ENCODE results near the gene PTPRD. TPM values are rescaled to one million over a fixed set of nuclear protein-coding genes. Genes with fewer than 3 reads are reported as not detected.

The PTPRD gene
- total and polyA plus RNA-seq, 2 donors from 2014 or later = 6.4 to 78.9 TPM

DNA sequence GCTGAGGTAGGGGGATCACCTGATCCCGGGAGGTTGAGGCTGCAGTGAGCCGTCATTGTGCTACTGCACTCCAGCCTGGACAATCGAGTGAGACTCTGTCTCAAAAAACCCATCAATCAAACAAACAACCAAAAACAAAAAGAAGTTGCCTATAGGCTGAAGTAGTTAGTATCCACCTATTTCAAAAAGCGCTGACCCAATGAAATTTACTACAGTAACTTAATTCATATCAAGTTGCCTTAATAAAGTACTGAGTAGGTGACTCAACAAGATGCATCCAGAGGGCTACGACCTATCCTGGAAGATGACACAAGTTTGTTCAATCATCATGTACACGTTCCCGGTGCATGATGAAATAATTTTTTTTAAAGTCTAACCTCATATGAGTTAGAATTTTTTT is 2164.6 kb downstream of the PTPRD start:
- Histone ChIP-seq H3K9ac (ENCODE audit: low read length in 3 of 3) (no peak overlapping the region), H3K36me3 (ENCODE audit: control insufficient read depth in 2 of 3, insufficient read depth in 3 of 3, low read length in 3 of 3) (no peaks in the 10 kb centered on the region), H3K4me1 (ENCODE audit: control insufficient read depth in 2 of 3, insufficient read depth in 2 of 3, low read depth in 1 of 3, low read length in 3 of 3) (no peaks in the 10 kb centered on the region), H3K27ac (ENCODE audit: low read depth in 2 of 2, low read length in 2 of 2) (no peak overlapping the region), H3K9me3 (ENCODE audit: control insufficient read depth in 2 of 3, insufficient read depth in 1 of 3, low read length in 3 of 3) (no peaks in the 10 kb centered on the region), H3K4me3 (ENCODE audit: low read length in 3 of 3) (no peak overlapping the region), H3K27me3 (ENCODE audit: control insufficient read depth, insufficient read depth, low read length) (no peaks in the 10 kb centered on the region)
- DNase-seq = no peak
- TF ChIP-seq, protein P1, sequence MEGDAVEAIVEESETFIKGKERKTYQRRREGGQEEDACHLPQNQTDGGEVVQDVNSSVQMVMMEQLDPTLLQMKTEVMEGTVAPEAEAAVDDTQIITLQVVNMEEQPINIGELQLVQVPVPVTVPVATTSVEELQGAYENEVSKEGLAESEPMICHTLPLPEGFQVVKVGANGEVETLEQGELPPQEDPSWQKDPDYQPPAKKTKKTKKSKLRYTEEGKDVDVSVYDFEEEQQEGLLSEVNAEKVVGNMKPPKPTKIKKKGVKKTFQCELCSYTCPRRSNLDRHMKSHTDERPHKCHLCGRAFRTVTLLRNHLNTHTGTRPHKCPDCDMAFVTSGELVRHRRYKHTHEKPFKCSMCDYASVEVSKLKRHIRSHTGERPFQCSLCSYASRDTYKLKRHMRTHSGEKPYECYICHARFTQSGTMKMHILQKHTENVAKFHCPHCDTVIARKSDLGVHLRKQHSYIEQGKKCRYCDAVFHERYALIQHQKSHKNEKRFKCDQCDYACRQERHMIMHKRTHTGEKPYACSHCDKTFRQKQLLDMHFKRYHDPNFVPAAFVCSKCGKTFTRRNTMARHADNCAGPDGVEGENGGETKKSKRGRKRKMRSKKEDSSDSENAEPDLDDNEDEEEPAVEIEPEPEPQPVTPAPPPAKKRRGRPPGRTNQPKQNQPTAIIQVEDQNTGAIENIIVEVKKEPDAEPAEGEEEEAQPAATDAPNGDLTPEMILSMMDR (IDR thresholded peaks at IDR 0.05; ENCODE audit: borderline replicate concordance, extremely low read depth, insufficient read depth) = no peak
- intact Hi-C loops (cut with DNase I) = no loop called here
- no peak for FAIRE-seq

DNA sequence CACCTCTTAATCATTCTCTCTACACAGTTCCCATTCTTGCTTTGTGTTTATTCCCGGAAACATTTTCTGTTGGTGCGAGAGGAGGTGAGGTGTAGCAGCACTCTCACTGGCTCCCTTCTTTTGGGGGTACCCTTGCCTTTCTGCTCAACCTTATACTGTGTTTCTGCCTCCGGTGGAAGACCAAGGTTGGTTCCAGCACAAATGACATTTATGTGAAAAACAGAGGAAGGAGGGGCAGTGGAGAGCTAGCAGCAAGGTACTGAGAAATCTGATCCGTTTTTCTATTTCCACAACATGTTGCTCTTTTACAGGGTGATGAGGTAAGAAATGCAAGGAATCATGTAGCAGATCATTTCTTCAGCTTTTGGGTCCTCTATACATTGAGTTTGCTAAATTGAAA is 2165.2 kb downstream of the PTPRD start:
- Histone ChIP-seq H3K9me3 (ENCODE audit: control insufficient read depth in 2 of 3, insufficient read depth in 1 of 3, low read length in 3 of 3) (no peaks in the 10 kb centered on the region), H3K36me3 (ENCODE audit: control insufficient read depth in 2 of 3, insufficient read depth in 3 of 3, low read length in 3 of 3) (no peaks in the 10 kb centered on the region), H3K4me1 (ENCODE audit: control insufficient read depth in 2 of 3, insufficient read depth in 2 of 3, low read depth in 1 of 3, low read length in 3 of 3) (no peaks in the 10 kb centered on the region), H3K27ac (ENCODE audit: low read depth in 2 of 2, low read length in 2 of 2) (no peak overlapping the region), H3K4me3 (ENCODE audit: low read length in 3 of 3) (no peak overlapping the region), H3K27me3 (ENCODE audit: control insufficient read depth, insufficient read depth, low read length) (no peaks in the 10 kb centered on the region), H3K9ac (ENCODE audit: low read length in 3 of 3) (no peak overlapping the region)
- TF ChIP-seq, protein P1 (IDR thresholded peaks at IDR 0.05; ENCODE audit: borderline replicate concordance, extremely low read depth, insufficient read depth) = no peak
- DNase-seq (peak in 2 of 5 donors; percentile 21 to 50), FAIRE-seq (no peak)
- intact Hi-C loops (cut with DNase I) = no loop called here

DNA sequence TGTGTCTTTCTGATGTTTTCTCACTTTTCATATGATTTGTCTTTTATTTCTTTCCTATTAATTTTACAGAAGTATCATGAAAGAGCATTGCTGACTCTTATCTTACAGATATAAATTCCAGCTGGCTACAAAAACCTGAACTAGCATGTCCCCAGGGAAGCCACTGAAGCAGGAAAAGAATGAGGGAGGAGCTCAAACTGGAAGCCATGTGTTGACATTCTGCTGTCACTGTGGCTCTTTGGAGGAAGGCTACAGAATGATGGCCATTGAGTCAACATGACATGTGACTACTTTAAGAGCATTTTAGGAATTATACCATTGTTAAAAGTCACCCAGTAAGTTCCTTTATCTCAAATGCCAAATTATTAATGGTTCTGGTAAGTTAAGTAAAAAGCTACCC is 2174.9 kb downstream of the PTPRD start:
- peak in 2 of 5 donors; percentile 19 to 27 for DNase-seq
- no peak overlapping the region for H3K9ac ChIP-seq (ENCODE audit: low read length in 3 of 3)
- H3K9me3 ChIP-seq (ENCODE audit: control insufficient read depth in 2 of 3, insufficient read depth in 1 of 3, low read length in 3 of 3) = no peaks in the 10 kb centered on the region
- no peaks in the 10 kb centered on the region for H3K4me1 ChIP-seq (ENCODE audit: control insufficient read depth in 2 of 3, insufficient read depth in 2 of 3, low read depth in 1 of 3, low read length in 3 of 3)
- TF ChIP-seq, protein P1 (IDR thresholded peaks at IDR 0.05; ENCODE audit: borderline replicate concordance, extremely low read depth, insufficient read depth) = no peak
- H3K4me3 ChIP-seq (ENCODE audit: low read length in 3 of 3) = no peak overlapping the region
- H3K27me3 ChIP-seq (ENCODE audit: control insufficient read depth, insufficient read depth, low read length) = no peaks in the 10 kb centered on the region
- no peak overlapping the region for H3K27ac ChIP-seq (ENCODE audit: low read depth in 2 of 2, low read length in 2 of 2)
- intact Hi-C loops (cut with DNase I) = no loop called here
- no peaks in the 10 kb centered on the region for H3K36me3 ChIP-seq (ENCODE audit: control insufficient read depth in 2 of 3, insufficient read depth in 3 of 3, low read length in 3 of 3)
- FAIRE-seq = no peak

DNA sequence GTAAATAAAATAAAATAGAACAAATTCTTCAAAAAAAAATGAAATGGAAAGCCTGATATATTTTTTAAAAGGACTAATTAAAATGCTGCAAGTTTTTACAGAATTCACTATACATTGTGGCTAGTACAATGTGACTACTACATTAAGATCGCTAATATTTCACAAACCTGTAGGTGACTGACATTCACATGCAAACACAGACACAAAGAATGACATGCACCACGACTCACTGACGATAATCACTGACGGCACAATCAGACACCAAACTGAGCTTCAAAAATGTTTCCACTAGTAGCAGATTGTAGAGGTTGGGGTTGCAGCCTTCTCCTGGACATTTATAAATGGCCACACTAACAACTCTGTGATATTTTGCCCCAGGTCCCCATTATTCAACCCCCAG is 2175.5 kb downstream of the PTPRD start:
- TF ChIP-seq, protein P1 (IDR thresholded peaks at IDR 0.05; ENCODE audit: borderline replicate concordance, extremely low read depth, insufficient read depth) = no peak
- no peak for DNase-seq

More for the DNA sequence above, 2175.5 kb downstream of the PTPRD start:
- no peak overlapping the region for H3K27ac ChIP-seq (ENCODE audit: low read depth in 2 of 2, low read length in 2 of 2)
- H3K4me3 ChIP-seq (ENCODE audit: low read length in 3 of 3) = no peak overlapping the region
- no peaks in the 10 kb centered on the region for H3K4me1 ChIP-seq (ENCODE audit: control insufficient read depth in 2 of 3, insufficient read depth in 2 of 3, low read depth in 1 of 3, low read length in 3 of 3)
- FAIRE-seq = no peak
- no peaks in the 10 kb centered on the region for H3K27me3 ChIP-seq (ENCODE audit: control insufficient read depth, insufficient read depth, low read length)
- intact Hi-C loops (cut with DNase I) = no loop called here
- H3K9me3 ChIP-seq (ENCODE audit: control insufficient read depth in 2 of 3, insufficient read depth in 1 of 3, low read length in 3 of 3) = no peaks in the 10 kb centered on the region
- no peaks in the 10 kb centered on the region for H3K36me3 ChIP-seq (ENCODE audit: control insufficient read depth in 2 of 3, insufficient read depth in 3 of 3, low read length in 3 of 3)
- no peak overlapping the region for H3K9ac ChIP-seq (ENCODE audit: low read length in 3 of 3)

Measured in kidney (tissue), 14 donors.